Osteocyte (in vitro differentiated cells): ENCODE results near the gene ITGA3. TPM values are rescaled to one million over a fixed set of nuclear protein-coding genes. Genes with fewer than 3 reads are reported as not detected.
A peak's percentile ranks its signal among the peaks of the same experiment; 100 is the strongest.

Experiments used
- DNase-seq: peaks from one replicate; pipeline ENCODE4 v3.0.0; 2021; ENCODE audit warnings: mixed read lengths; ENCODE audit not compliant: unreplicated experiment; ENCODE audit errors: extremely low spot score
- H3K27ac Mint-ChIP-seq: one replicate; pipeline ENCODE4 v1.8.0; 2021; ENCODE audit warnings: mild to moderate bottlenecking, mixed read lengths; ENCODE audit not compliant: unreplicated experiment
- H3K27me3 Mint-ChIP-seq: one replicate; pipeline ENCODE4 v1.8.0; 2021; ENCODE audit warnings: mixed read lengths; ENCODE audit not compliant: unreplicated experiment
- H3K36me3 Mint-ChIP-seq: one replicate; pipeline ENCODE4 v1.8.0; 2021; ENCODE audit warnings: mixed read lengths; ENCODE audit not compliant: unreplicated experiment
- H3K4me1 Mint-ChIP-seq: one replicate; pipeline ENCODE4 v1.8.0; 2021; ENCODE audit warnings: mixed read lengths; ENCODE audit not compliant: unreplicated experiment
- H3K4me3 Mint-ChIP-seq: one replicate; pipeline ENCODE4 v1.8.0; 2021; ENCODE audit warnings: mild to moderate bottlenecking, moderate library complexity, mixed read lengths; ENCODE audit not compliant: unreplicated experiment
- H3K9me3 Mint-ChIP-seq: one replicate; pipeline ENCODE4 v1.8.0; 2021; ENCODE audit warnings: mixed read lengths; ENCODE audit not compliant: unreplicated experiment
- CTCF ChIP-seq: fragments of 200-600 bp; sonication (generic); IDR thresholded peaks from 2 replicates; pipeline ENCODE4 v1.5.0; 2021; ENCODE audit warnings: antibody characterized with exemption, mild to moderate bottlenecking, moderate library complexity
- total RNA-seq: library from RNA; stranded (reverse); gene quantifications from 2 replicates; pipeline ENCODE4 v1.2.1, GENCODE V29; 2021

ITGA3 gene
- total RNA-seq, 1 donor from 2014 or later = 201 TPM

GRCh38 chr17:50028736-50029120, 27.2 kb upstream of the ITGA3 start:
- Mint-ChIP-seq H3K9me3 (no peaks in the 10 kb centered on the region), H3K27me3 (no peaks in the 10 kb centered on the region), H3K4me1 (peaks cover 35% of the 10 kb centered on the region), H3K4me3 (no peak overlapping the region), H3K27ac (peak overlapping the region; percentile 96), H3K36me3 (no peaks in the 10 kb centered on the region)
- DNase-seq = peak; percentile 69
- TF ChIP-seq CTCF = no peak

- Mint-ChIP-seq H3K9me3 (no peaks in the 10 kb centered on the region), H3K36me3 (no peaks in the 10 kb centered on the region), H3K27ac (peak overlapping the region; percentile 96), H3K4me1 (peaks cover 39% of the 10 kb centered on the region), H3K27me3 (no peaks in the 10 kb centered on the region), H3K4me3 (no peak overlapping the region)
- TF ChIP-seq CTCF = no peak
- no peak for DNase-seq
Measured at GRCh38 chr17:50029185-50029584, 26.7 kb upstream of the ITGA3 start.

- H3K36me3 Mint-ChIP-seq = no peaks in the 10 kb centered on the region
- no peak for DNase-seq
- no peak overlapping the region for H3K4me3 Mint-ChIP-seq
- H3K27me3 Mint-ChIP-seq = no peaks in the 10 kb centered on the region
- no peaks in the 10 kb centered on the region for H3K9me3 Mint-ChIP-seq
- no peak for TF ChIP-seq CTCF
- H3K4me1 Mint-ChIP-seq = peaks cover 56% of the 10 kb centered on the region
- H3K27ac Mint-ChIP-seq = peak overlapping the region; percentile 42
Measured at GRCh38 chr17:50033316-50033715, 22.6 kb upstream of the ITGA3 start.

GRCh38 chr17:50034498-50035364, 21.2 kb upstream of the ITGA3 start:
- Mint-ChIP-seq H3K9me3 (no peaks in the 10 kb centered on the region), H3K27me3 (no peaks in the 10 kb centered on the region), H3K27ac (no peak overlapping the region), H3K36me3 (no peaks in the 10 kb centered on the region), H3K4me1 (peaks cover 48% of the 10 kb centered on the region), H3K4me3 (no peak overlapping the region)
- DNase-seq = no peak
- no peak for TF ChIP-seq CTCF

GRCh38 chr17:50035421-50035879, 20.5 kb upstream of the ITGA3 start:
- no peak for DNase-seq
- Mint-ChIP-seq H3K27ac (no peak overlapping the region), H3K27me3 (no peaks in the 10 kb centered on the region), H3K4me1 (peaks cover 48% of the 10 kb centered on the region), H3K9me3 (no peaks in the 10 kb centered on the region), H3K4me3 (no peak overlapping the region), H3K36me3 (no peaks in the 10 kb centered on the region)
- no peak for TF ChIP-seq CTCF
